BJ (cell line): ENCODE results near the gene ADRA2C. TPM values are rescaled to one million over a fixed set of nuclear protein-coding genes. Genes with fewer than 3 reads are reported as not detected.

Experiments used
- CTCF ChIA-PET: fragments of 350-600 bp; formaldehyde crosslinking; extraction: SDS; loops from one replicate; lab custom pipeline; 2021; ENCODE audit warnings: antibody characterized with exemption, inconsistent platforms; lab: Yijun Ruan, JAX
- POLR2A ChIA-PET: fragments of 300-600 bp; sonication (Branson Sonifier 250); formaldehyde crosslinking; extraction: SDS; loops from one replicate; lab custom pipeline; 2021; ENCODE audit warnings: antibody characterized with exemption; lab: Charles Lee
- DNase-seq: peaks from one replicate; pipeline ENCODE4 v3.0.0-alpha.2; 2011; ENCODE audit warnings: low read depth
- H3K27me3 ChIP-seq: 2 replicates; pipeline ENCODE4 v1.6.0; 2011; ENCODE audit warnings: low read length; ENCODE audit not compliant: control insufficient read depth, insufficient read depth
- H3K36me3 ChIP-seq: 2 replicates; pipeline ENCODE4 v1.5.1; 2011; ENCODE audit warnings: low read length; ENCODE audit not compliant: control insufficient read depth, insufficient read depth
- H3K4me3 ChIP-seq: 2 replicates; pipeline ENCODE4 v1.5.1; 2011; ENCODE audit warnings: low read depth, mild to moderate bottlenecking, control low read depth, low read length
- polyA plus RNA-seq: library from polyadenylated mRNA; depleted of rRNA; stranded (reverse); fragments of >200 nt; gene quantifications from 2 replicates; pipeline ENCODE4 v1.2.3, GENCODE V29; 2011
- TF ChIP-seq, protein P1 (sequence below): IDR thresholded peaks from 2 replicates; pipeline ENCODE4 v1.5.1; 2011; ENCODE audit warnings: low read depth, mild to moderate bottlenecking, control low read depth, inconsistent platforms, low read length, moderate library complexity; ENCODE audit not compliant: insufficient read depth

ADRA2C gene
- polyA plus RNA-seq, 1 experiment = 0.20 TPM

- CTCF ChIA-PET = no interaction called here
- TF ChIP-seq, protein P1, sequence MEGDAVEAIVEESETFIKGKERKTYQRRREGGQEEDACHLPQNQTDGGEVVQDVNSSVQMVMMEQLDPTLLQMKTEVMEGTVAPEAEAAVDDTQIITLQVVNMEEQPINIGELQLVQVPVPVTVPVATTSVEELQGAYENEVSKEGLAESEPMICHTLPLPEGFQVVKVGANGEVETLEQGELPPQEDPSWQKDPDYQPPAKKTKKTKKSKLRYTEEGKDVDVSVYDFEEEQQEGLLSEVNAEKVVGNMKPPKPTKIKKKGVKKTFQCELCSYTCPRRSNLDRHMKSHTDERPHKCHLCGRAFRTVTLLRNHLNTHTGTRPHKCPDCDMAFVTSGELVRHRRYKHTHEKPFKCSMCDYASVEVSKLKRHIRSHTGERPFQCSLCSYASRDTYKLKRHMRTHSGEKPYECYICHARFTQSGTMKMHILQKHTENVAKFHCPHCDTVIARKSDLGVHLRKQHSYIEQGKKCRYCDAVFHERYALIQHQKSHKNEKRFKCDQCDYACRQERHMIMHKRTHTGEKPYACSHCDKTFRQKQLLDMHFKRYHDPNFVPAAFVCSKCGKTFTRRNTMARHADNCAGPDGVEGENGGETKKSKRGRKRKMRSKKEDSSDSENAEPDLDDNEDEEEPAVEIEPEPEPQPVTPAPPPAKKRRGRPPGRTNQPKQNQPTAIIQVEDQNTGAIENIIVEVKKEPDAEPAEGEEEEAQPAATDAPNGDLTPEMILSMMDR = no peak
- no peaks in the 10 kb centered on the region for H3K36me3 ChIP-seq
- DNase-seq = no peak
- H3K27me3 ChIP-seq = peaks cover 1% of the 10 kb centered on the region; the same call in 1 of the 2 replicates
- POLR2A ChIA-PET = no interaction called here
- no peak overlapping the region for H3K4me3 ChIP-seq
Measured at GRCh38 chr4:3805731-3806130, 39.5 kb downstream of the ADRA2C start.

DNA sequence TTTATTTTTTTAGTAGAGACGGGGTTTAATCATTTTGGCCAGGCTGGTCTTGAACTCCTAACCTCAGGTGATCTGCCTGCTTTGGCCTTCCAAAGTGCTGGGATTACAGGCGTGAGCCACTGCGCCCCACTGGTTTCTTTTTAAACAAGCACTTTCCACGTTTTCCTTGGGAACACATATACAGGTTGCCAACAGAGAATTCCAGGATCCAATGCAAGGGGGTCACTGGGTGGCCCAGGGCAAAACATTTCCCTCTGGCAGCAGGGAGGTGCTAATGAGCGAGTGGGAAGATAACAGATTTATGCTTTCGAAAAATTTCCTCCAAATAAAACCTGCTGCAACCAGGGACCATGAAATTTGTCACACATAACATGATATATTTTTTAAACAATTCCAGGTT is 41.1 kb downstream of the ADRA2C start:
- Histone ChIP-seq H3K36me3 (no peaks in the 10 kb centered on the region), H3K27me3 (peaks cover 1% of the 10 kb centered on the region; the same call in 1 of the 2 replicates), H3K4me3 (no peak overlapping the region)
- no peak for DNase-seq
- ChIA-PET CTCF (no interaction called here), POLR2A (no interaction called here)
- TF ChIP-seq, protein P1 = no peak

- ChIA-PET POLR2A (no interaction called here), CTCF (no interaction called here)
- TF ChIP-seq, protein P1 = no peak
- Histone ChIP-seq H3K4me3 (no peak overlapping the region), H3K27me3 (peaks cover 1% of the 10 kb centered on the region; the same call in 1 of the 2 replicates), H3K36me3 (no peaks in the 10 kb centered on the region)
- no peak for DNase-seq
Measured at GRCh38 chr4:3807822-3808496, 41.8 kb downstream of the ADRA2C start.

DNA sequence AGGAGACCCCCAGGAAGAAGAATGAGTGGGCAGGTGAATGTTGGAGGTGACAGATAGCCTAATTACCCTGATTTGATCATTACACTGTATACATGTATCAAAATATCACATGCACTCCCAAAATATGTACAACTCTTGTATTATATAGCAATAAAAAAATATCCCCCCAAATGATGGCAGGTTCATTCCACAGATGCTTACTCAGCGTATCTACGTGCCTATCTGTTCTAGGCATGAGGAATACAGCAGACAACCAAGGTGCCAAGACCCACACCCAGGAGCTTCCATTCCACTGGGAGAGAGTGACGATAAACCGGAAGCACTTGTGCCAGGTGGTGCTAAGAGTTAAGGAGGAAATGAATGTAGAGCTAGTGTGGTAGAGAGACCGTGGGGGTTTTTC is 42.4 kb downstream of the ADRA2C start:
- ChIA-PET CTCF (no interaction called here), POLR2A (no interaction called here)
- H3K36me3 ChIP-seq = no peaks in the 10 kb centered on the region
- TF ChIP-seq, protein P1 = no peak
- peaks cover 1% of the 10 kb centered on the region; the same call in 1 of the 2 replicates for H3K27me3 ChIP-seq
- no peak overlapping the region for H3K4me3 ChIP-seq
- DNase-seq = no peak

DNA sequence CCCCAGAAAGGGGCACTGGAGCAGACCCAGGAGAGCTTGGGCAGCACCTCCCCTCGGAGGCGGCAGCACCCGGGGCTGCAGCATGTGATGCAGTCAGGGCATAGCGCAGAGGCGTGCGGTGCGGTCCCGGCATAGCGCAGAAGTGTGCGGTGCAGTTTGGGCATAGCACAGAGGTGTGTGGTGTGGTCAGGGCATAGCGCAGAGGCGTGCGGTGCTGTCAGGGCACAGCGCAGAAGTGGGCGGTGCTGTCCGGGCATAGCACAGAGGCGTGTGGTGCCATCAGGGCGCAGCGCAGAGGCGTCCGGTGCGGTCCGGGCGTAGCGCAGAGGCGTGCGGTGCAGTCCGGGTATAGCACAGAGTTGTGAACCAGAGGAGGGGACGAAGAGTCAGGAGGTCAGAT is 42.8 kb downstream of the ADRA2C start:
- Histone ChIP-seq H3K27me3 (peaks cover 1% of the 10 kb centered on the region; the same call in 1 of the 2 replicates), H3K36me3 (no peaks in the 10 kb centered on the region), H3K4me3 (no peak overlapping the region)
- DNase-seq = no peak
- ChIA-PET CTCF (no interaction called here), POLR2A (no interaction called here)
- TF ChIP-seq, protein P1 = no peak
